SK-N-SH treated with all-trans-retinoic acid at 6 μM for 48 hours (cell line): ENCODE measurements around the gene BTLA.
"Not testable (repeated sequence)": the region's sequence is repeated elsewhere in the genome, so short reads cannot be mapped to it uniquely, and the experiment has no call there.

ENCODE experiments used
- ZFP30 ChIP-seq: fragments of 450-650 bp; formaldehyde crosslinking; IDR thresholded peaks from 2 replicates; pipeline ENCODE4 v1.5.0; 2022; ENCODE audit warnings: mild to moderate bottlenecking, moderate library complexity
- ZNF70 ChIP-seq: fragments of 450-650 bp; formaldehyde crosslinking; IDR thresholded peaks from 2 replicates; pipeline ENCODE4 v1.5.0; 2020; ENCODE audit warnings: mild to moderate bottlenecking, moderate library complexity
- TF ChIP-seq, protein P1 (sequence below): fragments of 250-450 bp; sonication (Bioruptor Pico); IDR thresholded peaks from 2 replicates; pipeline ENCODE4 v1.8.0; 2021; ENCODE audit warnings: low read depth, mild to moderate bottlenecking, moderate library complexity, borderline replicate concordance
- TF ChIP-seq, protein P2 (sequence below): fragments of 250-450 bp; sonication (Bioruptor Pico); IDR thresholded peaks from 2 replicates; pipeline ENCODE4 v1.8.0; 2020; ENCODE audit warnings: mild to moderate bottlenecking, moderate library complexity, borderline replicate concordance

DNA sequence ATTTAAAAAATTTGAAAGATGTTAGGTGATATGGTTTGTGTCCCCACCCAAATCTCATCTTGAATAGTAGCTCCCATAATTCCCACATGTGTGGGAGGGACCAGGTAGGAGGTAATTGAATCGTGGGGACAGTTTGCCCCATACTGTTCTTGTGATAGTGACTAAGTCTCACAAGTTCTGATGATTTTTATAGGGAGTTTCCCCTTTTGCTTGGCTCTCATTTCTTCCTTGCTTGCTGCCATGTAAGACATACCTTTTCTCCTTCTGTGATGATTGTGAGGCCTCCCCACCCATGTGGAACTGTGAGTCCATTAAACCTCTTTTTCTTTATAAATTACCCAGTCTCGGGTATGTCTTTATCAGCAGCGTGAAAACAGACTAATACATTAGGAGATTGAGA is 19.7 kb upstream of the BTLA start:
- TF ChIP-seq, protein P1, sequence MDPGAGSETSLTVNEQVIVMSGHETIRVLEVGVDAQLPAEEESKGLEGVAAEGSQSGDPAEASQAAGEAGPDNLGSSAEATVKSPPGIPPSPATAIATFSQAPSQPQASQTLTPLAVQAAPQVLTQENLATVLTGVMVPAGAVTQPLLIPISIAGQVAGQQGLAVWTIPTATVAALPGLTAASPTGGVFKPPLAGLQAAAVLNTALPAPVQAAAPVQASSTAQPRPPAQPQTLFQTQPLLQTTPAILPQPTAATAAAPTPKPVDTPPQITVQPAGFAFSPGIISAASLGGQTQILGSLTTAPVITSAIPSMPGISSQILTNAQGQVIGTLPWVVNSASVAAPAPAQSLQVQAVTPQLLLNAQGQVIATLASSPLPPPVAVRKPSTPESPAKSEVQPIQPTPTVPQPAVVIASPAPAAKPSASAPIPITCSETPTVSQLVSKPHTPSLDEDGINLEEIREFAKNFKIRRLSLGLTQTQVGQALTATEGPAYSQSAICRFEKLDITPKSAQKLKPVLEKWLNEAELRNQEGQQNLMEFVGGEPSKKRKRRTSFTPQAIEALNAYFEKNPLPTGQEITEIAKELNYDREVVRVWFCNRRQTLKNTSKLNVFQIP (CRISPR knock-in tag): not testable (repeated sequence)
- TF ChIP-seq, protein P2, sequence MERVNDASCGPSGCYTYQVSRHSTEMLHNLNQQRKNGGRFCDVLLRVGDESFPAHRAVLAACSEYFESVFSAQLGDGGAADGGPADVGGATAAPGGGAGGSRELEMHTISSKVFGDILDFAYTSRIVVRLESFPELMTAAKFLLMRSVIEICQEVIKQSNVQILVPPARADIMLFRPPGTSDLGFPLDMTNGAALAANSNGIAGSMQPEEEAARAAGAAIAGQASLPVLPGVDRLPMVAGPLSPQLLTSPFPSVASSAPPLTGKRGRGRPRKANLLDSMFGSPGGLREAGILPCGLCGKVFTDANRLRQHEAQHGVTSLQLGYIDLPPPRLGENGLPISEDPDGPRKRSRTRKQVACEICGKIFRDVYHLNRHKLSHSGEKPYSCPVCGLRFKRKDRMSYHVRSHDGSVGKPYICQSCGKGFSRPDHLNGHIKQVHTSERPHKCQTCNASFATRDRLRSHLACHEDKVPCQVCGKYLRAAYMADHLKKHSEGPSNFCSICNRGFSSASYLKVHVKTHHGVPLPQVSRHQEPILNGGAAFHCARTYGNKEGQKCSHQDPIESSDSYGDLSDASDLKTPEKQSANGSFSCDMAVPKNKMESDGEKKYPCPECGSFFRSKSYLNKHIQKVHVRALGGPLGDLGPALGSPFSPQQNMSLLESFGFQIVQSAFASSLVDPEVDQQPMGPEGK: not testable (repeated sequence)
- not testable (repeated sequence) for TF ChIP-seq ZFP30, ZNF70 (CRISPR knock-in tag)
